OCI-M2 (cell line): ENCODE results near the gene ENAH.

Source experiments
- DNase-seq: peaks from one replicate; lab custom pipeline; 2025; ENCODE audit not compliant: unreplicated experiment; lab: John Stamatoyannopoulos, UW

ENAH gene

DNA sequence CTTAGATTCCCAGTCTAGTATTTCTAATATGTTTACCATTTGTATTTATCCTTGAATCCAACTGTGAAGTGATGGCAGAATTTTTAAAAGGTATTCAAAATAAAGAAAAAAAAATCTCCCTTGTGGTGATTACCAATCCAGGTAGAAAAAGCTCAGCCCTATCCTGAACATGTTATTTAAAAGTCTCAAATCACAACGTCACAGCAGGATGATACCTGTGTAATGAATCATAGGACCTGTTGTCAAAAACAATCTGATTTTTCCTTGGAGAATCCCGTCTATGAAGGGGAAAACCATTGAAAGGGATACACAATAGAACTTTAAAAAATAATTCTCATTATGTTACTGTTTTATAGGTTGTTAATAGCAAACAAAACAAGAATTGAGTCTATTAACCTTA, 148.1 kb downstream of the ENAH start:
- no peak for DNase-seq

DNA sequence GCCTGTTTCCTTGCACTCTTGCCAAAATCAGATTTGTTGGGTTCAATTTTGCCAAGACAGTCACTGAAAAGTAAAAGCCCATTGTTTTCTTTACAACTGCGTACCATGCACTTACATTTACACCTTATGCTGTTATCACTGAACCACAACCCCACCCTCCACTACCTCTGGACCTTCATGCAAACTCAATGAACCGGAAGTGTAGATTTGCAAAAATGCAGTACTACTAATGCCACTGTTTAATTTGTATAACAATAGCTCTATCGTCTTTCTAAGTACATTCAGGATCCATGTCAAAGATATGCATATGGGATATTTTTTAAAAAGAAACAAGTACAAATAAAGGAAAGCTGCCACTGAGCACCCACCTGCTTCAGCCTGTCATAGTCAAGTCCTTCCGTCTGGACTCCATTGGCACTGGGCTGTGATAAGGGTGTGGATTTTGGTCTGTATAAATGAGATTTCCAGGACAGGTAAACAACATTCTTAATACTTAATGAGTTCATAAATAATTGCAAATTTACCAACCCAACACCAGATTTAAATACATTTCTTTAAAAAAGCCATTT, 152.2 kb downstream of the ENAH start:
- DNase-seq = no peak

DNA sequence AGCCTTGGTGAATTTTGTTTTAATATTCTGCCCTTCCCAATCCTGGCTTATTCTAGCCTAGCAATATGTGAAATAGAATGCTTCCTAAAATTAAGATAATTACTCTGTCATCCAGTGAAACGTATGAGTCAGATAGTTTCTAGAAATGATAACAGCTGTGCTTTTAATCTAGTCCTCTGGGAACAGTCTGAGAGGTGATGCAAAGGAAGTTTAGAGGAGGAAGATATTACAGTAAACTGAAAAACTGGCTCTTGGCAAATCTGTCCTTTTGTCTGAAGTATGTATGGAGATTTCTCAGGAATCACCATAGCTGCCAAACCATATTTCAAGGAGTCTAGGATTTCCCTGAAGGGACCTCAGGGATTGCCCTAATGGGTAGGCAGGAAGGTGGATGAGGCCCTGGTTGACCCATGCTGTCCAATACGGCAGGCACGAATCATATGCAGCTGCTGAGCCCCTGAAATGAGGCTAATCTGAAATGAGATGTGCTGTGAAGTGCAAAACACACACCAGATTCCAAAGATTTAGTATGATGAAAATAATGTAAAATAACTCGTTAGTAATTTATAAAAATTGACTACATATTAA, 154.3 kb downstream of the ENAH start:
- no peak for DNase-seq

DNA sequence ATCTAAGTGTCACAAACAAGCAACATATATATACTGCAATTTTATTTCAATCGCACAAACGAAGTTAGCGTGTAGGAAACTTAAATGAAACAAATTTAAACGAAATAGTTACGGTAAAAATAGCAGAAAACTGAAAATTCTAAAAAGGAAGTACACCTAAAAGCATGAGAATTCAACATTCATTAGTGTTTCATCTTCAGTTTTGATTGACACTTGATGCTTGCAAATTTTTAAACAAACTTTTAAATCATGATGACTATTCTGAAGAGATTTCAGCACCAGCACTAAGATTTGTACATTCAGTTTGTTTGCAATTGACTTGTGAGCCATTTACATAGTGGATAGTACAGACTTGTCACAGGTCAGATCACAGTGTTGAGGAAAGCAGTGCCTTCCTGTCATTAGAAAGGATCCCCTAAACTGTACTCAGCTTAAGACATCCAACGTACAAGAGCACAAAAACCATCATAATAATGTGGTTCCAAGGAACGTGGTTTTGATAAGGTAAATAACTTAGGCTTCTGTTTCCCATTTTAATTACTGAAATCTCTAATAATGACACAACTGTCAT, 158.0 kb downstream of the ENAH start:
- no peak for DNase-seq

DNA sequence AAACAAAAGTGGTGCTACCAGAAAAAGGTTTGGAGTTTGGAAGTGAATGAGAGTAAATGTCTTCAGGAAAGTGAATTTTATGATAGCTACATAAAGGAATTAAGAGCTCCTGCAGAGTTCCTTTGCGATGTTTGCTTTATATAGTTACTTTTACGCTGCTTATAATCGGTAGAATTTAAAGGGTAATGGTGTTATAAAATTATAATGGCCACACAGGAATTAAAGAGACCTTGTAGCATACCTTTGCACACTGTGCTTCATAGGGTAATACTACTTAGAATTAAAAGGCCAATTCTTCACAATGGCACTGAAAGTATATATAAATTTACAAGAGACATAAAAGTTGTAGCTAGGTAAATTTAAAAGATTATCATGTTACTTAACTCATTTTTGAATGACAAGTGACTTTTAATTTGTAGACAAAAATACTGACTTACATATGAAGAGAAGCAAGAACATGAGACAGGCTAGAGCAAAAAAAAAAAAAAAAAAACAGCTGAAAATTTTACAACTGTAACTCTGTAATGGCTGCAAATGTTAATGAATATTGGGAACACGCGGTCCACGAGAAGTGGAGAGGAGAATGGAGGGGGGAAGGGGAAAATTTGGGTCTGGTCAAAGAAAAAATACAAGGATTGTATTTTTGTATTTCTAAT, 159.2 kb downstream of the ENAH start:
- no peak for DNase-seq

DNA sequence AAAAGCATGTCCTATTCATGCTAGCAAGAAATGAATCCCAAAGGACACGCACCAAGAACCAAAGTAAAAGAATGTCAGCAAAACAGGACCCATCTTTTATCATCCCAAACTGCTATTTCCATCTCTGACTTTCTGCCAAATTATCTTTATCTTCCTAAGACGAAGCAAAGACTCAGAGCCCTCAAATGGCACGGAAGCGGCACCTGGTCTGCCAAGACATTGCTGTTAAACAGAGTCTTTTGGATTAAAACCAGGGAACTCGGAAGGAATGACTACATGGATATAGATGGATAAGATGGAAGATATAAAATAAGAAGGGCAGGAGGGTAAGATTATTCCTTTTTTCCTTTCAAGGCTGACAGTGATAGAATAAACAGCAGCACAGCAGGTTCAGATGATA, 164.2 kb downstream of the ENAH start:
- DNase-seq = no peak

DNA sequence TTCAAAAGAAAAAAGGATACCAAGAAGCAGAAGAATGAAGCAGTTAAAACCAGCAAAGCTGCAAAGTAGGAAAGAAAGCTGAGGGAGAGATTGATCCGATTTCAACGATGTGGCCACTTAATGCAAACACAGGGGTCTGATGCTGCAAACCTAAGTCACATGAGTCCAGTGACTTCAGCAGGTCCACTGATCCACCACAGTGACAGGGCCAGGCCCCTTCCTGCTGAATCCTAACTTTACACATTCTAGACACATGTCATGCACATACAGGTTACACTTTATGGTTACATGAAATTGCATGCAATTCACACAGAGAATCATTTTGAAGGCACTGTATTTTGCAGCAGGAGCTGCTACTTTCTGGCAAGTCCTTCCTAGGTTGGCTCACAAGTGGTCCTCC, 166.1 kb downstream of the ENAH start:
- DNase-seq = no peak

DNA sequence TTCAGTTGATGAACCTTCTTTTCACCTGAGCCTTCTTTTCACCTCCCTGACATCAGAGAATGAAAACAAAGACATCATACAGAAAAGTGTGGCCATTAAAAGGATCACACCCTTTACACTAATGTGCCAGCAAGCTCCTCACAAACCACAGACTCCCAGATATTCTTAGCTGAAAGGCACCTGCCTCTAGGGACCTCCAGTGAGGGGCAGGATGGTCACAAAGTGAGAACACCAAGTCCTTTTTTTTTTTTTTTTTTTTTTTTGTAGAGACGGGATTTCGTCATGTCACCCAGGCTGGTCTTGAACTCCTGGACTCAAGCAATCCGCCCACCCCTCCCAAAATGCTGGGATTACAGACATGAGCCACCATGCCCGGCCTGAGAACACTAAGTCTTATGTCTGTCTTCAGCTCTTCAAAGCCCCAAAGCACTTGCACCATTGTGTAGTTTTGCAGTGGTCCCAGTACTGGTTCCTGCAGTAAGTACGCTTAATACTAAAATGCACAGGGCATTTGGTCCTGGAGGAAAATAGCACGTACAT, 166.9 kb downstream of the ENAH start:
- DNase-seq = no peak

DNA sequence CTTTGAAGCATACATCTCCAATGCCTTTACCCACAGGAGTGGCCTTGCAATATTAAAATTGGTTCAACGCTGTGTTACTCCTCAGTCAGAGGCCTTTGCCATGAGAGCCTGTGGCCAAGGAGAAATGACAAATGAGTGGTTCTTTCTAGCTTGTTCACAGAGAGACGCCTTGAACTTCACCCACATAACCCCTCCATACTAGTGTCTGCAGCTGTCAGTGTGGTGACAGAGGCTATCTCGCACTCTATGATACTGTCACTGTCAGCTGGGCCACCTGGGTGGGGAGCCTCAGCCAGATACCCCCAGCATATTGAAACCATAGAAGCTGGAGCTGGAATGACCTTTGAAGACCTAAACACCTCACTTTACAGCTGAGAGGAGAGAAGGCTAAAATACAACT, 167.7 kb downstream of the ENAH start:
- no peak for DNase-seq

DNA sequence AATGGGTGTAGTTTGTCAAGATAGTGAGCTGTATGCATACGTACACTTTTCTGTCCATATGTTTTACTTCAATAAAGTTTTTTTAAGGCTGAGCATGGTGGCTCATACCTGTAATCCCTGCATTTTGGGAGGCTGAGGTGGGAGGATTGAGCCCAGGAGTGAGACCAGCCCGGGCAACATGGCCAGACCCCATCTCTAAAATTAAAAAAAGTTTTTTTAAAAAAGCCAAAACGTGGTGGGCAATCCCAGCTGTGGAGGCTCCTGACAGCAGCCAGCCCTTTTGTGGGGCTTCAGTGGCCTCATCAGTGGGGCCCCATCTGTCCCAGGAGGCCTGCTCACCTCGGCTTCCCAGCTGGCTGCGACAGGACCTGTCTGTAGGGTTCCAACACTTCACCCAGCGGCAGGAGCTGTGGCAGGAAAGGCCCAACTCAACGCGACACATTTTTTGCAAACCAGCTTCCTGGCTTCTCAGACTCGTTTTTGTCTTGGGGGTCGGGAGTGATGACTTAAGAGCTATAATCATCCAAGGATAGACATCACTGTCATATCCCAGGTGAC, 168.2 kb downstream of the ENAH start:
- DNase-seq = no peak

DNA sequence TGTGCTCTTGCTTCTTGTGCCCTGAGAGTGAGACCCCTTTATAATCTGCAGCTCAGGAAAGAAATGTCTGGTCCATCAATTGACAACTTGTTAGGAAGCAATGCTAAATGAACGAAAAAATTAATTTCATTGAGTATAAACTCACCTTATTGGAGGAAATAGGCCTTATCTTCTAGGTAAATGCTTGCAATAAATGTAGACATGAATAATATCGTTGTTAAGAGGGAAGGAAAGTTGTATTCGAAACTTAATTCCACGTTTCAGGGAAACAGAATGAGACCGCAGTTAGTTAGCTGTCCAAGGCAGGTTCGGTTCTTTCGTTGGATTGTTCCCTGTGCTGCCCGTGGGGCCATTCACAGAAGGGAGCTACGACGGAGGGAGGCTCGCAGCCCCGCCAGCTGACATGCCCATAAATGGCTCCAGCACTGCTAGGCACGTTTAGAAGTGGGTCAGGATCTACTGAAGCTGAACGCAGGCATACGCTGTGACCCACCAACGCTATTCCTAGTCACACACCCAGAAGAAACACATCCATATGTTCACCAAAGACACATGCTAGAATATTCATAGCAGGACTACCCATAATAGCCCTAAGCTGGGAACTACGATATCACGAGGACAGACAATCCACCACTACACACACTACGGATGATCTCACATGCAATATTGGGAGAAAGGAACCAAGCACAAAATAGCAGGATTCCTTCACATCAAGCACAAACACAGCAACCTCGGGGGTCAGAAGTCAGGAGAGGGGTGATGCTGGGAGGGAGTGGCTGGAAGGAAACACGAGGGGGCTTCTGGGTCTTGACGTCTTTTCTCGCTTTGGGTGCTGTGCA, 168.9 kb downstream of the ENAH start:
- no peak for DNase-seq

DNA sequence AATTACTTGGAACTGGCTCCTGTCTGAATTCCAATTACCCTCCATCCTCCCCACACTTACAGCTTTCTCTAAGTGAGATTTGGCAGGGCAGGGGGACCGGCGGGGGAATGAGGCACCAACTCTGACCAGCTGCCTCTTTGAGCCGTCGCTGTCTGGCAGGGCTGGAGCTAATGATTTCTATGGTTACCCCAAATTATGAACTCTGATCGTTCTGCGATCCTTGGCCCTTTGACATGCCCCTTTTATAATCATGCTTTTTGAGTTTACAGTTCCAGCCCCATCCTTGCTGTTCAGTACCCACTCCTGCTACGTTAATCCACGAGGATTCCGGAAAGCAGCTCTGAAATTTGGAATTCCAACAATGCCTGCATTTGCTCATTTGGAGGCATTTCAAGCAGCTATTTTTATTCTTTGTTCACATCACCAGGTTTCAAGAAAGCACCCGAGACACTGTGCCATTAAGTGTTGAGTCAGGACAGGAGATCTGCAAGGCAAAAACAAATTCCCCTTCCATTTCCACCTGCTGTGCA, 170.4 kb downstream of the ENAH start:
- no peak for DNase-seq

DNA sequence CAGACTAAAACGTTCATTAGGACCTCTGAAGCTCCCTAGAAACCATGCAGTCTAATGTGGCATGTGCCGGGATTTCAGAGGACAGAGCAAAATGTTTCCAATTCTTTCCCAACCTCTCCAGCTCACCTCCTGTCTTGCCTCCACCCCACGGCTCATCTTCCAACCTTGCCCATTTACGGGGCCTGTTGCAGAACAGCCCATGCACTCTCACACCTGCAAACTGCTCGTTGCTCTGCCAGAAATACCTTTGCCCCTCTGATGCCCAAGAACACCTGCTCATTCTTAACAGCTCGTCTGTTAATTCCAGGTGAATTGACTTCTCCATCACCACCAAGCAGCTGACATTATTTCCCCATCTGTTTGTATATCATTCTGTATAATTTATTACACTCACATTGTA, 171.2 kb downstream of the ENAH start:
- DNase-seq = no peak

DNA sequence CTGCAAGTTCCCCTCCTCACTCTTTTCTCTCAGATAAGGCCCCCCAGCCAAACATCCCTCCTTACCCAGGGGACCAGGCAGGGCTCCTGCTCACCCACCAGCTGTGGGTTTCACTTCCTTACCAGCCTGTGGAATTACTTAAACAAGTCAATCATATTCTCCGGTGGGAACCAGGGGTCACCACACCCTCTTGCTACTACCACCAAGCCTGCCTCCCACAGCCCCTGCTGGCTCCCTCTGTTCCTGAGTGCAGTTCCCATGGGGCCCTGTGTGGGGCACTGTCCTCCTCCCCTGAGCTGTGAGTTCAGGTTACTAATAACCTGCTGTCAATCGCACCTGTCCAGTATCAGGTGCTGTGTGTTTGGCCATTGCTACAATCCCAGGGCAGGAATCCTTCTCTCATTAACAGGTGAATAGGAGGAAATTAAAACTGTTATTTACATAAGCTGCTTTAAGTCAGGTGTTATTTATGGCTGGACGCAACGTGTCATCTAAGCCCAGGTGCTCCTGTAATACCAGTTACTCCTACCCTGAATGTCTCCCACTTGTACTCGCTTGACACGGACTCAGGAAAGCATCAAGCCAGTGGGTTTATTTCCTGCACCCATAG, 172.0 kb downstream of the ENAH start:
- no peak for DNase-seq

DNA sequence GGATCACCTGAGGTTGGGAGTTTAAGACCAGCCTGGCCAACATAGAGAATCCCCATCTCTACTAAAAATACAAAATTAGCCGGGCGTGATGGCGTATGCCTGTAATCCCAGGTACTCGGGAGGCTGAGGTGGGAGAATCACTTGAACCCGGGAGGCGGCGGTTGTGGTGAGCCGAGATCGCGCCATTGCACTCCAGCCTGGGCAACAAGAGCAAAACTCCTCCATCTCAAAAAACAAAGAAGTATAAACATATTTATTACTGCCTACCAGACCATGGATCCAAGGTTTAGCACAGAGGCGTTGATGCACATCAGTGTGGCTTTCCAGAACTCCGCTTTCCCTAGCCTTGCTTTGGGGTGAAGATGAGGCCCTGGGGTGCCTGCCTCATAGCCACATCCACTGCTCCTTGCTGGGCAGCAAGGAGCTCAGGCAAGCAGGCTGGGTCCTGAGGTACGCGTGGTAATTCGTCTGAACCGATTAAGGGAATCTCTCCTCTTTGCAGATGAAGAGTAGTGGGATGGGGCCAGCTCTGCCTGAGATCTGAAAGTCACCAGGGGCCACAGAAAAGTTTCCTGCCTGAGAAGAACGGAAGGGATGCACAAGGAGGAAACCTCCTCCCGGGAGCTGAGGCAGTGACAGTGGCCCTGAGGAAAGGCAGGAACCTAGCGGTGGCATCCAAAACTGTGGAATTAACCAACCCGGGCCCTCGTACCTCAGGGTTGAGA, 172.8 kb downstream of the ENAH start:
- no peak for DNase-seq

DNA sequence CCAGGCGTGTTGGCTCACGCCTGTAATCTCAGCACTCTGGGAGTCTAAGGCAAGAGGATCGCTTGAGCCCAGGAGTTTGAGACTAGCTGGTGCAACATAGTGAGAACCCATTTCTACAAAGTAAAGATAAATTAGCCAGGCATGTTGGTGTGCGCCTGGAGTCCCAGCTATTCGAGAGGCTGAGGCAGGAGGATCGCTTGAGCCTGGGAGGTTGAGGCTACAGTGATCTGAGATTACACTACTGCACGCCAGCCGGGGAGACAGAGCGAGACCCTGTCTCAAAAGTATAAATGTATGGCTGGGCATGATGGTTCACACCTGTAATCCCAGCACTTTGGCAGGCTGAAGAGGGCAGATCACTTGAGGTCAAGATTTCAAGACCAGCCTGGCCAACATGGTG, 173.6 kb downstream of the ENAH start:
- no peak for DNase-seq

DNA sequence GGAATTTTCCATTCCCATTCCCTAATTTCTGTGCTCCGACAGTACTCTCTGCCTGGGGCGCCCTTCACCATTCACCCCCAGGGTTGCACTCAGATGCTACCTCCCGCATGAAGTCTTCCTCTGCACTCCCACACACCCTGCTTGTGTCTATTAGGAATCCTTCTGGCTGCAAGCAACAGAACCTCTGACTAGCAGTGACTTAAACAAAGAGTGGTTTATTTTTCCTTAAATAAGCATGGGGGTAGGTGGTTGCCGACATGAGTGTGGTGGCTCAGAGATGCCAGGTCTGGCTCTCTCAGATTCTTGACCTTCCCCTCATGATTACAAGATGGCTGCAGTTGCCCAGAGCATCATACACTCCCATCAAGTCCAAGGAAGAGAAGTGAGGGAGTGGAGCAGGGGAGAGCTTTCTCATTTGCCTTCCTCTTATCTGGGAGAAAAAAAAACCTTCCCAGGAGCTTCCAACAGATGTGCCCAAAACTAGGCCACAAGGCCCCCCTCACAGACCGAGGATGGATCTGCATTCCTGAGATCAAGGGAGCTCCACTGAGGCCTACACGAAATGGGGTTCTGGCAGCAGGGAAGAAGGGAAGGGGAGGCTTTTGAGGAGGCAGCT, 175.5 kb downstream of the ENAH start:
- no peak for DNase-seq

DNA sequence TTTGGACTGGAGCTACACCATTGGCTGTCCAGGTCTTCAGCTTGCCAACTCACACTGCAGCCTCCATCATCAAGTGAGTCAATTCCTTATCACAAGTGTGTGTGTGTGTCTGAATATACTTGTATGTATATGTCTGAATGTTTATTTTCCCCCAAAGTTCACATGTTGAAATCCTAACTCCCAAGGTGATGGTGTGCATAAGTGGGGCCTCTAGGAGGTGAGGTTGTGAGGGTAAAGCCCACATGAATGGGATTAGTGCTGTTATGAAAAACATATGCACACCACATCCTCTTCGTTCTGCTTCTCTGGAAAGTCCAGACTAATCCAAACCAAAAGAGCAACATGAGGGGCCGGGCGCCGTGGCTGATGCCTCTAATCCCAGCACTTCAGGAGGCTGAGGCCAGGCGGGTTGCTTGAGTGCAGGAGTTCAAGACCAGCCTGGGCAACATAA, 176.4 kb downstream of the ENAH start:
- no peak for DNase-seq

DNA sequence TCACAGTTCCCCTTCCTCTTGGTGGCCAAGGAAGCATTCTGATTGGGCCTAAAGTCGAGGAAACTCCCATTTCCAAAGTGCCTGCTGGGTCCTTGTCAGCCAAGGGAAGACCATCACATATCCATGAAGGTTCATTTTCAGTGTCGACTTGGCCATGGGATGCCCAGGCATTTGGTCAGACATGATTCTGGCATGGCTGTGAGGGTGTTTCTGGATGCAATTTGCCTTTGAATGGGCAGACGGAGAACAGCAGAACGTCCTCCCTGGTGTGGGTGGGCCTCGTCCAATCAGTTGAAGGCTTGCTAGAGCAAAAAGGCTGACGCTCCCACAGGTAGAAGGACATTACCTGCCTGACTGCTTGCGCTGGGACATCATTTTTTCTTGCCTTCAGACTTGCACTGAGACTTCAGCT, 176.8 kb downstream of the ENAH start:
- DNase-seq = no peak
